Small intestine (tissue), 7 donors: ENCODE data around the gene PCDHGA12. TPM values are rescaled to one million over a fixed set of nuclear protein-coding genes. Genes with fewer than 3 reads are reported as not detected.
"Not testable (repeated sequence)": the region's sequence is repeated elsewhere in the genome, so short reads cannot be mapped to it uniquely, and the experiment has no call there.

ENCODE experiments used
- DNase-seq, 2 donors: peaks; one replicate each; pipeline versions ENCODE4 v3.0.0 to v3.0.0-alpha.2; 2013
- FAIRE-seq: peaks from 2 replicates; lab custom pipeline; 2012; peaks lifted over from hg19 to GRCh38; lab: Jason Lieb, UNC
- H3K27ac ChIP-seq, 3 donors: one replicate each; pipeline ENCODE4 v1.5.1; 2013; ENCODE audit warnings: low read length in 2 of 3, mild to moderate bottlenecking in 2 of 3, control low read depth in 1 of 3, inconsistent platforms in 1 of 3, low read depth in 1 of 3, moderate library complexity in 1 of 3
- H3K27me3 ChIP-seq, 3 donors: one replicate each; pipeline ENCODE4 v1.6.1; 2013; ENCODE audit warnings: low read length in 3 of 3, inconsistent platforms in 1 of 3; ENCODE audit not compliant: control insufficient read depth in 3 of 3, insufficient read depth in 3 of 3
- H3K36me3 ChIP-seq, 3 donors: one replicate each; pipeline ENCODE4 v1.6.1; 2013; ENCODE audit warnings: low read length in 3 of 3, inconsistent platforms in 1 of 3, low read depth in 1 of 3, mild to moderate bottlenecking in 1 of 3, moderate library complexity in 1 of 3; ENCODE audit not compliant: control insufficient read depth in 3 of 3, insufficient read depth in 2 of 3
- H3K4me1 ChIP-seq, 3 donors: one replicate each; pipeline ENCODE4 v1.6.1; 2013; ENCODE audit warnings: low read length in 2 of 3, inconsistent platforms in 1 of 3, low read depth in 1 of 3, mild to moderate bottlenecking in 1 of 3, moderate library complexity in 1 of 3; ENCODE audit not compliant: control insufficient read depth in 3 of 3, insufficient read depth in 2 of 3
- H3K4me3 ChIP-seq, 3 donors: one replicate each; pipeline ENCODE4 v1.5.1; 2013; ENCODE audit warnings: low read length in 3 of 3, control low read depth in 1 of 3, inconsistent platforms in 1 of 3, low read depth in 1 of 3, mild to moderate bottlenecking in 1 of 3, moderate library complexity in 1 of 3
- H3K9me3 ChIP-seq, 2 donors: one replicate each; pipeline ENCODE4 v1.6.1; 2013; ENCODE audit warnings: low read depth in 1 of 2, low read length in 1 of 2; ENCODE audit not compliant: control insufficient read depth in 2 of 2, insufficient read depth in 1 of 2
- WGBS, 3 donors: extraction: QIAGEN DNeasy Blood & Tissue Kit; methylation state at CpG; one replicate each; pipeline ENCODE4 v1.1.7; 2013; 5-methylcytosine and 5-hydroxymethylcytosine counted together
- polyA plus RNA-seq, 4 donors: library from polyadenylated mRNA; stranded (reverse) in 3 of 4; unstranded in 1 of 4; fragments of 200-250 nt in 3 of 4; fragments of 120-200 nt in 1 of 4; gene quantifications; one replicate each; pipeline versions ENCODE4 v1.2.1 to v1.2.3, GENCODE V29; 2013
- donor health status: healthy with polysubstance abuse.
- donor health status: control.
- donor health status: control.
- donor health status: Bipolar disorder and iron deficiency.
- donor health status: healthy.

The PCDHGA12 gene
- polyA plus RNA-seq, 4 donors = 0.41 to 1.5 (median 0.54) TPM; not detected in 1

- Histone ChIP-seq H3K36me3 (no peaks in the 10 kb centered on the region), H3K4me1 (no peaks in the 10 kb centered on the region), H3K27me3 (peaks cover 0 to 51% (median 29%) of the 10 kb centered on the region in 3 donors), H3K27ac (no peak within 1 kb of the TSS), H3K4me3 (no peak within 1 kb of the TSS), H3K9me3 (peaks cover 0 to 60% of the 10 kb centered on the region in 2 donors)
- no peak for FAIRE-seq
- WGBS, 3 donors = 15 to 29% (median 29%) methylated on average over 27 of the region's 27 CpGs
- peak; percentile 21 to 39 for DNase-seq
Measured at GRCh38 chr5:141402553-141403243, 27.6 kb upstream of the PCDHGA12 start, which contains the start of gene PCDHGA9. PCDHGA9 (plus strand) TSS chr5:141402778; CDS start chr5:141402953, 175 bp downstream.

DNA sequence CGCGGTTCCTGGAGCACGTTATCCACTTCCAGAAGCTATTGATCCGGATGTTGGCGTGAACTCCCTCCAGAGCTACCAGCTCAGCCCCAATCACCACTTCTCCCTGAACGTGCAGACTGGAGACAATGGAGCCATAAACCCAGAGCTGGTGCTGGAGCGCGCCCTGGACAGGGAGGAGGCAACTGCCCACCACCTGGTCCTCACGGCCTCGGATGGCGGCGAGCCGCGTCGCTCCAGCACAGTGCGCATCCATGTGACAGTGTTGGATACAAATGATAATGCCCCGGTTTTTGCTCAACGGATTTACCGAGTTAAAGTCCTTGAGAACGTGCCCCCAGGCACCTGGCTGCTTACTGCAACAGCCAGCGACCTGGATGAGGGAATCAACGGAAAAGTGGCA is 26.9 kb upstream of the PCDHGA12 start:
- H3K4me3 ChIP-seq = no peak overlapping the region
- no peaks in the 10 kb centered on the region for H3K36me3 ChIP-seq
- FAIRE-seq (no peak), DNase-seq (no peak)
- no peaks in the 10 kb centered on the region for H3K4me1 ChIP-seq
- peaks cover 0 to 64% of the 10 kb centered on the region in 2 donors for H3K9me3 ChIP-seq
- H3K27me3 ChIP-seq = peaks cover 0 to 58% (median 34%) of the 10 kb centered on the region in 3 donors
- no peak overlapping the region for H3K27ac ChIP-seq
- 31 to 45% (median 41%) methylated on average over 22 of the region's 22 CpGs for WGBS, 3 donors

GRCh38 chr5:141407790-141408505 is 22.4 kb upstream of the PCDHGA12 start, which contains the start of gene PCDHGB6:
PCDHGB6 (plus strand) TSS chr5:141408021; CDS start chr5:141408203, 182 bp downstream.
- Histone ChIP-seq H3K27me3 (peaks cover 0 to 62% (median 34%) of the 10 kb centered on the region in 3 donors), H3K4me3 (peak within 1 kb of the TSS in 2 of 3 donors; percentile 1 to 26), H3K9me3 (peaks cover 3 to 73% of the 10 kb centered on the region in 2 donors)
- peak; percentile 16 to 58 for DNase-seq
- not testable (repeated sequence) for H3K36me3 ChIP-seq, FAIRE-seq, H3K27ac ChIP-seq, H3K4me1 ChIP-seq
- WGBS, 3 donors = 11 to 29% (median 25%) methylated on average over 44 to 51 of the region's 51 CpGs

- no peak overlapping the region for H3K4me3 ChIP-seq
- FAIRE-seq = no peak
- no peak overlapping the region for H3K27ac ChIP-seq
- no peak for DNase-seq
- peaks cover 0 to 60% (median 33%) of the 10 kb centered on the region in 3 donors for H3K27me3 ChIP-seq
- WGBS, 3 donors = 25 to 51% (median 50%) methylated on average over 63 to 64 of the region's 64 CpGs
- H3K9me3 ChIP-seq = peaks cover 3 to 73% of the 10 kb centered on the region in 2 donors
- H3K4me1 ChIP-seq = no peaks in the 10 kb centered on the region
- no peaks in the 10 kb centered on the region for H3K36me3 ChIP-seq
Measured at GRCh38 chr5:141409598-141410306, 20.6 kb upstream of the PCDHGA12 start.

GRCh38 chr5:141411575-141411974 is 18.7 kb upstream of the PCDHGA12 start:
- 45 to 61% (median 52%) methylated on average over 3 of the region's 3 CpGs for WGBS, 3 donors
- H3K9me3 ChIP-seq = peaks cover 3 to 66% of the 10 kb centered on the region in 2 donors
- H3K27ac ChIP-seq = no peak overlapping the region
- no peak overlapping the region for H3K4me3 ChIP-seq
- peaks cover 0 to 60% (median 27%) of the 10 kb centered on the region in 3 donors for H3K27me3 ChIP-seq
- H3K4me1 ChIP-seq = no peaks in the 10 kb centered on the region
- no peaks in the 10 kb centered on the region for H3K36me3 ChIP-seq
- FAIRE-seq (no peak), DNase-seq (no peak)

DNA sequence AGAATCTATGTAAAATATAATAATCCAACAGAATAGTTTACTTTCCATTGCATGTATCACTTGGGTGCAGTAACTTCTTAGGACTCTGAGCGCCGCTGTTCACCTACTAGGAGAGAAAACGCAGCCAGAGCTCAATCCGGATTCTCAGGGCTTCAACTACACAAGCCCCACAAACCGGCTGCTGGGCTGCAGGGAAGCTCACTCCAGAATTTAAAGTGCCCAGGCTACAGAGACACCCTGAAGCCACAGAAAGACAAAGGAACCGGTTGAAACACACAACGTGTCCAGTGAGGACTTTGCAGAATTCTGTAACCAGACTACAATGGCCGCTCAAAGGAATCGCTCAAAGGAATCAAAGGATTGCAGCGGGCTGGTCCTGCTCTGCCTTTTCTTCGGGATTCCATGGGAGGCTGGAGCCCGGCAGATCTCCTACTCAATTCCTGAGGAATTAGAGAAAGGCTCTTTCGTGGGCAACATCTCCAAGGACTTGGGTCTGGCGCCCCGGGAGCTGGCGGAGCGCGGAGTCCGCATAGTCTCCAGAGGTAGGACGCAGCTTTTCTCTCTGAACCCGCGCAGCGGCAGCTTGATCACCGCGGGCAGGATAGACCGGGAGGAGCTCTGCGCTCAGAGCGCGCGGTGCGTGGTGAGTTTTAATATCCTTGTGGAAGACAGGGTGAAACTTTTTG is 17.3 kb upstream of the PCDHGA12 start, which contains the start of gene PCDHGA10:
TSS of gene PCDHGA10 (plus strand) at position 134 of the 686 bp plus-strand sequence. CDS start at position 323, 189 bp downstream.
- Histone ChIP-seq H3K9me3 (peaks cover 3 to 70% of the 10 kb centered on the region in 2 donors), H3K36me3 (no peaks in the 10 kb centered on the region), H3K4me3 (peak within 1 kb of the TSS; percentile 34 to 48 (median 41)), H3K27me3 (peaks cover 0 to 58% (median 24%) of the 10 kb centered on the region in 3 donors), H3K4me1 (no peaks in the 10 kb centered on the region), H3K27ac (no peak within 1 kb of the TSS)
- DNase-seq (peak; percentile 61 to 71), FAIRE-seq (no peak)
- WGBS, 3 donors = 11 to 16% (median 15%) methylated on average over 31 of the region's 31 CpGs

GRCh38 chr5:141413540-141414069 is 16.7 kb upstream of the PCDHGA12 start:
- 15 to 23% (median 17%) methylated on average over 24 to 25 of the region's 25 CpGs for whole genome bisulfite sequencing, 3 donors
- no peak for FAIRE-seq
- Histone ChIP-seq H3K4me1 (no peaks in the 10 kb centered on the region), H3K36me3 (no peaks in the 10 kb centered on the region), H3K9me3 (peaks cover 5 to 70% of the 10 kb centered on the region in 2 donors), H3K4me3 (peak overlapping the region in 2 of 3 donors; percentile 34 to 48), H3K27ac (no peak overlapping the region), H3K27me3 (peaks cover 0 to 57% (median 25%) of the 10 kb centered on the region in 3 donors)
- peak; percentile 41 to 44 for DNase-seq
